GM23248 (cell line): ENCODE measurements around the gene OOEP. TPM values are rescaled to one million over a fixed set of nuclear protein-coding genes. Genes with fewer than 3 reads are reported as not detected.
A peak's percentile ranks its signal among the peaks of the same experiment; 100 is the strongest.

Experiments
- DNase-seq: peaks from one replicate; pipeline ENCODE4 v3.0.0-alpha.2; 2015
- H2AFZ ChIP-seq: fragments of 200-600 bp; sonication (generic); 2 replicates; pipeline ENCODE4 v1.6.1; 2016; ENCODE audit warnings: antibody characterized with exemption
- H3F3A ChIP-seq: fragments of 200-600 bp; sonication (generic); 2 replicates; pipeline ENCODE4 v1.6.1; 2016; ENCODE audit warnings: mild to moderate bottlenecking, antibody characterized with exemption, mixed run types; ENCODE audit not compliant: insufficient read depth
- H3K27ac ChIP-seq: fragments of 200-600 bp; sonication (generic); 2 replicates; pipeline ENCODE4 v1.5.1; 2016; ENCODE audit warnings: mild to moderate bottlenecking
- H3K27me3 ChIP-seq: fragments of 200-600 bp; sonication (generic); replicated peaks from 2 replicates; pipeline ENCODE4 v1.6.1; 2016; ENCODE audit warnings: mild to moderate bottlenecking; ENCODE audit not compliant: insufficient read depth
- H3K36me3 ChIP-seq: fragments of 200-600 bp; sonication (generic); 2 replicates; pipeline ENCODE4 v1.6.1; 2016; ENCODE audit warnings: low read depth, mild to moderate bottlenecking
- H3K4me1 ChIP-seq: fragments of 200-600 bp; sonication (generic); 2 replicates; pipeline ENCODE4 v1.6.1; 2016; ENCODE audit warnings: mild to moderate bottlenecking; ENCODE audit not compliant: insufficient read depth
- H3K4me2 ChIP-seq: fragments of 200-600 bp; sonication (generic); one replicate; pipeline ENCODE4 v1.6.1; 2016; ENCODE audit warnings: mild to moderate bottlenecking; ENCODE audit not compliant: unreplicated experiment
- H3K4me3 ChIP-seq: fragments of 200-600 bp; sonication (generic); 2 replicates; pipeline ENCODE4 v1.5.1; 2016; ENCODE audit warnings: mild to moderate bottlenecking
- H3K79me2 ChIP-seq: fragments of 200-600 bp; sonication (generic); 2 replicates; pipeline ENCODE4 v1.6.1; 2016; ENCODE audit warnings: mild to moderate bottlenecking; ENCODE audit not compliant: insufficient read depth
- H3K9ac ChIP-seq: fragments of 200-600 bp; sonication (generic); 2 replicates; pipeline ENCODE4 v1.6.1; 2016; ENCODE audit warnings: mild to moderate bottlenecking
- H3K9me2 ChIP-seq: fragments of 200-600 bp; sonication (generic); 2 replicates; pipeline ENCODE4 v1.6.1; 2016; ENCODE audit warnings: mixed run types, mild to moderate bottlenecking, moderate library complexity; ENCODE audit not compliant: insufficient read depth
- H3K9me3 ChIP-seq: fragments of 200-600 bp; sonication (generic); one replicate; pipeline ENCODE4 v1.6.1; 2017; ENCODE audit warnings: low read depth
- H4K20me1 ChIP-seq: fragments of 200-600 bp; sonication (generic); 2 replicates; pipeline ENCODE4 v1.6.0; 2016; ENCODE audit not compliant: insufficient read depth
- EZH2 ChIP-seq: fragments of 200-600 bp; sonication (generic); IDR thresholded peaks from 2 replicates; pipeline ENCODE4 v1.6.1; 2018; ENCODE audit warnings: antibody characterized with exemption, mild to moderate bottlenecking; ENCODE audit not compliant: insufficient read depth, poor library complexity, severe bottlenecking
- EZH2phosphoT487 ChIP-seq: fragments of 200-600 bp; sonication (generic); IDR thresholded peaks from 2 replicates; pipeline ENCODE4 v1.6.1; 2018; ENCODE audit warnings: antibody characterized with exemption, moderate library complexity, mild to moderate bottlenecking, low read depth; ENCODE audit not compliant: insufficient read depth
- WGBS, 2 experiments: methylation state at CpG; one replicate each; pipeline ENCODE4 v1.1.6; 2015 to 2017; ENCODE audit warnings: low lambda C conversion rate in 2 of 2, low coverage in 1 of 2; ENCODE audit errors: missing lambda C conversion rate in 2 of 2; 5-methylcytosine and 5-hydroxymethylcytosine counted together
- in situ Hi-C: fragments of 300-500 bp; cut with MboI; formaldehyde crosslinking; loops from 2 replicates; pipeline ENCODE4 v1.15.0; 2020
- polyA plus RNA-seq: library from polyadenylated mRNA; unstranded; fragments of >200 nt; fragmentation: Nextera tagmentation; extraction: Ambion mirVana; gene quantifications from 2 replicates; pipeline ENCODE4 v1.2.1, GENCODE V29; 2016
- total RNA-seq: library from RNA; depleted of rRNA; stranded (reverse); fragments of >200 nt; shearing (Covaris generic); gene quantifications from 2 replicates; pipeline ENCODE4 v1.2.3, GENCODE V29; 2014

OOEP gene
- total and polyA plus RNA-seq, 2 experiments from 2014 or later = not detected

- no peak for TF ChIP-seq EZH2
- TF ChIP-seq EZH2phosphoT487 = no peak
- WGBS, 2 experiments = 93 to 97% methylated on average over 2 of the region's 2 CpGs
- H3K4me1 ChIP-seq = peaks cover 7% of the 10 kb centered on the region
- no peaks in the 10 kb centered on the region for H3K36me3 ChIP-seq
- no peak overlapping the region for H3K27ac ChIP-seq
- no peaks in the 10 kb centered on the region for H3K79me2 ChIP-seq
- no peak overlapping the region for H3K9ac ChIP-seq
- H3K4me2 ChIP-seq = no peak overlapping the region
- no peaks in the 10 kb centered on the region for H3K9me2 ChIP-seq
- no peaks in the 10 kb centered on the region for H3K27me3 ChIP-seq
- no peaks in the 10 kb centered on the region for H4K20me1 ChIP-seq
- no peak for DNase-seq
- H3F3A ChIP-seq = 0 out of 2 replicates have a peak, but pooled peaks cover 9% of the 10 kb centered on the region
- H3K4me3 ChIP-seq = no peak overlapping the region
- H3K9me3 ChIP-seq = no peaks in the 10 kb centered on the region
- in situ Hi-C loops = no loop called here
- no peak overlapping the region for H2AFZ ChIP-seq
Observed at GRCh38 chr6:73391675-73392074, 22.0 kb upstream of the OOEP start.

- H3F3A ChIP-seq = 0 out of 2 replicates have a peak, but pooled peaks cover 9% of the 10 kb centered on the region
- H3K27me3 ChIP-seq = no peaks in the 10 kb centered on the region
- no peaks in the 10 kb centered on the region for H4K20me1 ChIP-seq
- no peak overlapping the region for H3K4me3 ChIP-seq
- H3K4me1 ChIP-seq = peaks cover 7% of the 10 kb centered on the region
- H3K27ac ChIP-seq = no peak overlapping the region
- no peak for DNase-seq
- no peaks in the 10 kb centered on the region for H3K9me3 ChIP-seq
- H2AFZ ChIP-seq = no peak overlapping the region
- no peak overlapping the region for H3K4me2 ChIP-seq
- in situ Hi-C loops = no loop called here
- no peaks in the 10 kb centered on the region for H3K9me2 ChIP-seq
- 89 to 90% methylated on average over 9 to 10 of the region's 10 CpGs for WGBS, 2 experiments
- no peak for TF ChIP-seq EZH2
- TF ChIP-seq EZH2phosphoT487 = no peak
- H3K79me2 ChIP-seq = no peaks in the 10 kb centered on the region
- H3K9ac ChIP-seq = no peak overlapping the region
- no peaks in the 10 kb centered on the region for H3K36me3 ChIP-seq
Observed at GRCh38 chr6:73389854-73390253, 20.2 kb upstream of the OOEP start.

GRCh38 chr6:73388800-73389512 is 19.3 kb upstream of the OOEP start:
- peak overlapping the region; percentile 70 for H3K9ac ChIP-seq
- no peaks in the 10 kb centered on the region for H3K27me3 ChIP-seq
- in situ Hi-C loops = no loop called here
- peak overlapping the region; percentile 97 for H2AFZ ChIP-seq
- no peaks in the 10 kb centered on the region for H4K20me1 ChIP-seq
- no peaks in the 10 kb centered on the region for H3K79me2 ChIP-seq
- 6 to 9% methylated on average over 26 to 36 of the region's 38 CpGs for WGBS, 2 experiments
- peaks cover 7% of the 10 kb centered on the region for H3K4me1 ChIP-seq
- no peaks in the 10 kb centered on the region for H3K9me2 ChIP-seq
- TF ChIP-seq EZH2phosphoT487 = no peak
- no peak for TF ChIP-seq EZH2
- peak; percentile 78 for DNase-seq
- H3K4me2 ChIP-seq = peak overlapping the region; percentile 97
- H3K9me3 ChIP-seq = no peaks in the 10 kb centered on the region
- peak overlapping the region; percentile 36 for H3K27ac ChIP-seq
- H3F3A ChIP-seq = 0 out of 2 replicates have a peak, but pooled peaks cover 9% of the 10 kb centered on the region
- no peaks in the 10 kb centered on the region for H3K36me3 ChIP-seq
- peak overlapping the region; percentile 77 for H3K4me3 ChIP-seq

GRCh38 chr6:73388433-73388799 is 18.7 kb upstream of the OOEP start:
- H3K9me2 ChIP-seq = no peaks in the 10 kb centered on the region
- H3K4me2 ChIP-seq = peak overlapping the region; percentile 97
- 27 to 33% methylated on average over 4 of the region's 4 CpGs for WGBS, 2 experiments
- peaks cover 7% of the 10 kb centered on the region for H3K4me1 ChIP-seq
- H4K20me1 ChIP-seq = no peaks in the 10 kb centered on the region
- H2AFZ ChIP-seq = peak overlapping the region; percentile 97
- 0 out of 2 replicates have a peak, but pooled peaks cover 9% of the 10 kb centered on the region for H3F3A ChIP-seq
- no peak overlapping the region for H3K27ac ChIP-seq
- no peaks in the 10 kb centered on the region for H3K9me3 ChIP-seq
- H3K79me2 ChIP-seq = no peaks in the 10 kb centered on the region
- TF ChIP-seq EZH2 (no peak), EZH2phosphoT487 (no peak)
- H3K27me3 ChIP-seq = no peaks in the 10 kb centered on the region
- no peak for DNase-seq
- in situ Hi-C loops = no loop called here
- H3K9ac ChIP-seq = peak overlapping the region; percentile 70
- H3K4me3 ChIP-seq = peak overlapping the region; percentile 77
- H3K36me3 ChIP-seq = no peaks in the 10 kb centered on the region
